HepG2 (cell line): ENCODE measurements around the gene EXOC7. TPM values are rescaled to one million over a fixed set of nuclear protein-coding genes. Genes with fewer than 3 reads are reported as not detected.

Source experiments
- CAMTA2 ChIP-seq: sonication (generic); formaldehyde crosslinking; IDR thresholded peaks from 2 replicates; pipeline ENCODE4 v1.4.0; 2020; ENCODE audit warnings: mild to moderate bottlenecking, missing genetic modification reagents, borderline replicate concordance
- CHD2 ChIP-seq: IDR thresholded peaks from 2 replicates; pipeline ENCODE4 v1.6.1; 2011; ENCODE audit warnings: low read depth, low read length, improper control_type of control experiment
- ERF ChIP-seq: IDR thresholded peaks from 2 replicates; pipeline ENCODE4 v1.6.1; 2018; ENCODE audit warnings: missing biosample characterization, missing genetic modification reagents
- KLF16 ChIP-seq, 2 experiments: sonication (generic) in 1 of 2; formaldehyde crosslinking in 1 of 2; IDR thresholded peaks; 2 replicates each; pipeline versions ENCODE4 v1.6.1 to v1.8.0; 2016 to 2023; ENCODE audit warnings: missing genetic modification reagents in 2 of 2, missing compliant biosample characterization in 1 of 2
- NR1H2 ChIP-seq: sonication (generic); formaldehyde crosslinking; IDR thresholded peaks from 2 replicates; pipeline ENCODE4 v1.8.1; 2022; ENCODE audit warnings: low read depth, missing genetic modification reagents, borderline replicate concordance
- RBM39 ChIP-seq: fragments of 200-400 bp; formaldehyde crosslinking; IDR thresholded peaks from one replicate; pipeline ENCODE4 v1.6.1; 2018; ENCODE audit warnings: antibody characterized with exemption, mild to moderate bottlenecking, low read depth, low read length; ENCODE audit not compliant: poor library complexity, severe bottlenecking
- ZNF30 ChIP-seq: sonication (generic); formaldehyde crosslinking; IDR thresholded peaks from 2 replicates; pipeline ENCODE4 v1.5.0; 2020; ENCODE audit warnings: mild to moderate bottlenecking, missing genetic modification reagents
- ZNF549 ChIP-seq: sonication (generic); formaldehyde crosslinking; IDR thresholded peaks from 2 replicates; pipeline ENCODE4 v1.5.0; 2020; ENCODE audit warnings: missing genetic modification reagents
- ZNF557 ChIP-seq: sonication (generic); formaldehyde crosslinking; IDR thresholded peaks from 2 replicates; pipeline ENCODE4 v1.4.0; 2020; ENCODE audit warnings: missing genetic modification reagents
- ZNF572 ChIP-seq: sonication (generic); formaldehyde crosslinking; IDR thresholded peaks from 2 replicates; pipeline ENCODE4 v1.5.1; 2020; ENCODE audit warnings: mild to moderate bottlenecking, missing genetic modification reagents
- ZNF839 ChIP-seq: sonication (generic); formaldehyde crosslinking; IDR thresholded peaks from 2 replicates; pipeline ENCODE4 v1.4.0; 2020; ENCODE audit warnings: missing genetic modification reagents, mild to moderate bottlenecking, borderline replicate concordance
- ZSCAN31 ChIP-seq: sonication (generic); formaldehyde crosslinking; IDR thresholded peaks from 2 replicates; pipeline ENCODE4 v1.5.0; 2020; ENCODE audit warnings: low read depth, mild to moderate bottlenecking, missing genetic modification reagents
- polyA plus RNA-seq, 8 experiments: library from polyadenylated mRNA; depleted of rRNA in 3 of 8; stranded (reverse) in 7 of 8; unstranded in 1 of 8; fragments of >200 nt; fragmentation: Illumina TruSeq in 4 of 8; extraction: Trizol in 4 of 8; gene quantifications; 2 replicates each; pipeline versions ENCODE4 v1.2.1 to v1.2.3, GENCODE V29; 2011 to 2016; ENCODE audit warnings: low read depth in 4 of 8, missing spikeins in 1 of 8, mixed read lengths in 1 of 8; ENCODE audit not compliant: insufficient read depth in 1 of 8
- total RNA-seq, 5 experiments: library from RNA; depleted of rRNA; stranded (reverse); fragments of >200 nt; fragmentation: Illumina TruSeq; extraction: Trizol; gene quantifications; 2 replicates each; pipeline ENCODE4 v1.2.3, GENCODE V29; 2016; ENCODE audit warnings: low read depth in 1 of 5
- TF ChIP-seq, protein P1 (sequence below): sonication (generic); formaldehyde crosslinking; IDR thresholded peaks from 2 replicates; pipeline ENCODE4 v1.5.0; 2020; ENCODE audit warnings: missing genetic modification reagents, mild to moderate bottlenecking, borderline replicate concordance
- TF ChIP-seq, protein P2 (sequence below): sonication (generic); formaldehyde crosslinking; IDR thresholded peaks from 2 replicates; pipeline ENCODE4 v1.5.0; 2020; ENCODE audit warnings: missing genetic modification reagents
- TF ChIP-seq, protein P3 (sequence below): sonication (generic); formaldehyde crosslinking; IDR thresholded peaks from 2 replicates; pipeline ENCODE4 v1.4.0; 2020; ENCODE audit warnings: mild to moderate bottlenecking, missing genetic modification reagents
- TF ChIP-seq, protein P4 (sequence below): sonication (generic); formaldehyde crosslinking; IDR thresholded peaks from 2 replicates; pipeline ENCODE4 v1.5.0; 2020; ENCODE audit warnings: mild to moderate bottlenecking, missing genetic modification reagents, borderline replicate concordance

The EXOC7 gene
- total and polyA plus RNA-seq, 2 of the 13 experiments (the other 11 are each of a cell fraction or from before 2014, with no cell fraction given), result 86.9 to 116 TPM

- TF ChIP-seq, protein P1, sequence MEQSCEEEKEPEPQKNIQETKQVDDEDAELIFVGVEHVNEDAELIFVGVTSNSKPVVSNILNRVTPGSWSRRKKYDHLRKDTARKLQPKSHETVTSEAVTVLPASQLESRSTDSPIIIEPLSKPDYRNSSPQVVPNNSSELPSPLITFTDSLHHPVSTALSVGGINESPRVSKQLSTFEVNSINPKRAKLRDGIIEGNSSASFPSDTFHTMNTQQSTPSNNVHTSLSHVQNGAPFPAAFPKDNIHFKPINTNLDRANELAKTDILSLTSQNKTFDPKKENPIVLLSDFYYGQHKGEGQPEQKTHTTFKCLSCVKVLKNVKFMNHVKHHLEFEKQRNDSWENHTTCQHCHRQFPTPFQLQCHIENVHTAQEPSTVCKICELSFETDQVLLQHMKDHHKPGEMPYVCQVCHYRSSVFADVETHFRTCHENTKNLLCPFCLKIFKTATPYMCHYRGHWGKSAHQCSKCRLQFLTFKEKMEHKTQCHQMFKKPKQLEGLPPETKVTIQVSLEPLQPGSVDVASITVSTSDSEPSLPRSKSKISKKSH (CRISPR knock-in tag), result no peak
- TF ChIP-seq ZSCAN31, result 0 out of 2 replicates have a peak, but pooled peaks have one; percentile 58
- no peak for TF ChIP-seq ZNF549 (CRISPR knock-in tag)
- TF ChIP-seq ERF (CRISPR knock-in tag), result no peak
- TF ChIP-seq, protein P2, sequence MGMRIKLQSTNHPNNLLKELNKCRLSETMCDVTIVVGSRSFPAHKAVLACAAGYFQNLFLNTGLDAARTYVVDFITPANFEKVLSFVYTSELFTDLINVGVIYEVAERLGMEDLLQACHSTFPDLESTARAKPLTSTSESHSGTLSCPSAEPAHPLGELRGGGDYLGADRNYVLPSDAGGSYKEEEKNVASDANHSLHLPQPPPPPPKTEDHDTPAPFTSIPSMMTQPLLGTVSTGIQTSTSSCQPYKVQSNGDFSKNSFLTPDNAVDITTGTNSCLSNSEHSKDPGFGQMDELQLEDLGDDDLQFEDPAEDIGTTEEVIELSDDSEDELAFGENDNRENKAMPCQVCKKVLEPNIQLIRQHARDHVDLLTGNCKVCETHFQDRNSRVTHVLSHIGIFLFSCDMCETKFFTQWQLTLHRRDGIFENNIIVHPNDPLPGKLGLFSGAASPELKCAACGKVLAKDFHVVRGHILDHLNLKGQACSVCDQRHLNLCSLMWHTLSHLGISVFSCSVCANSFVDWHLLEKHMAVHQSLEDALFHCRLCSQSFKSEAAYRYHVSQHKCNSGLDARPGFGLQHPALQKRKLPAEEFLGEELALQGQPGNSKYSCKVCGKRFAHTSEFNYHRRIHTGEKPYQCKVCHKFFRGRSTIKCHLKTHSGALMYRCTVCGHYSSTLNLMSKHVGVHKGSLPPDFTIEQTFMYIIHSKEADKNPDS (CRISPR knock-in tag), result no peak
- TF ChIP-seq CAMTA2 (CRISPR knock-in tag), result no peak
- no peak for TF ChIP-seq ZNF30 (CRISPR knock-in tag)
- TF ChIP-seq ZNF839 (CRISPR knock-in tag), result no peak
- no peak for TF ChIP-seq RBM39
- no peak for TF ChIP-seq CHD2
- no peak for TF ChIP-seq NR1H2 (CRISPR knock-in tag)
- peak; percentile 72; the same call in 1 of the 2 replicates for TF ChIP-seq ZNF572 (CRISPR knock-in tag)
- TF ChIP-seq KLF16 (CRISPR knock-in tag; IDR thresholded peaks at IDR 0.05), result 0 out of 4 replicates have a peak, but pooled peaks of 1 of the 2 experiments have one; percentile 8
- TF ChIP-seq, protein P3, sequence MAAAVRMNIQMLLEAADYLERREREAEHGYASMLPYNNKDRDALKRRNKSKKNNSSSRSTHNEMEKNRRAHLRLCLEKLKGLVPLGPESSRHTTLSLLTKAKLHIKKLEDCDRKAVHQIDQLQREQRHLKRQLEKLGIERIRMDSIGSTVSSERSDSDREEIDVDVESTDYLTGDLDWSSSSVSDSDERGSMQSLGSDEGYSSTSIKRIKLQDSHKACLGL (CRISPR knock-in tag), result no peak
- TF ChIP-seq, protein P4, sequence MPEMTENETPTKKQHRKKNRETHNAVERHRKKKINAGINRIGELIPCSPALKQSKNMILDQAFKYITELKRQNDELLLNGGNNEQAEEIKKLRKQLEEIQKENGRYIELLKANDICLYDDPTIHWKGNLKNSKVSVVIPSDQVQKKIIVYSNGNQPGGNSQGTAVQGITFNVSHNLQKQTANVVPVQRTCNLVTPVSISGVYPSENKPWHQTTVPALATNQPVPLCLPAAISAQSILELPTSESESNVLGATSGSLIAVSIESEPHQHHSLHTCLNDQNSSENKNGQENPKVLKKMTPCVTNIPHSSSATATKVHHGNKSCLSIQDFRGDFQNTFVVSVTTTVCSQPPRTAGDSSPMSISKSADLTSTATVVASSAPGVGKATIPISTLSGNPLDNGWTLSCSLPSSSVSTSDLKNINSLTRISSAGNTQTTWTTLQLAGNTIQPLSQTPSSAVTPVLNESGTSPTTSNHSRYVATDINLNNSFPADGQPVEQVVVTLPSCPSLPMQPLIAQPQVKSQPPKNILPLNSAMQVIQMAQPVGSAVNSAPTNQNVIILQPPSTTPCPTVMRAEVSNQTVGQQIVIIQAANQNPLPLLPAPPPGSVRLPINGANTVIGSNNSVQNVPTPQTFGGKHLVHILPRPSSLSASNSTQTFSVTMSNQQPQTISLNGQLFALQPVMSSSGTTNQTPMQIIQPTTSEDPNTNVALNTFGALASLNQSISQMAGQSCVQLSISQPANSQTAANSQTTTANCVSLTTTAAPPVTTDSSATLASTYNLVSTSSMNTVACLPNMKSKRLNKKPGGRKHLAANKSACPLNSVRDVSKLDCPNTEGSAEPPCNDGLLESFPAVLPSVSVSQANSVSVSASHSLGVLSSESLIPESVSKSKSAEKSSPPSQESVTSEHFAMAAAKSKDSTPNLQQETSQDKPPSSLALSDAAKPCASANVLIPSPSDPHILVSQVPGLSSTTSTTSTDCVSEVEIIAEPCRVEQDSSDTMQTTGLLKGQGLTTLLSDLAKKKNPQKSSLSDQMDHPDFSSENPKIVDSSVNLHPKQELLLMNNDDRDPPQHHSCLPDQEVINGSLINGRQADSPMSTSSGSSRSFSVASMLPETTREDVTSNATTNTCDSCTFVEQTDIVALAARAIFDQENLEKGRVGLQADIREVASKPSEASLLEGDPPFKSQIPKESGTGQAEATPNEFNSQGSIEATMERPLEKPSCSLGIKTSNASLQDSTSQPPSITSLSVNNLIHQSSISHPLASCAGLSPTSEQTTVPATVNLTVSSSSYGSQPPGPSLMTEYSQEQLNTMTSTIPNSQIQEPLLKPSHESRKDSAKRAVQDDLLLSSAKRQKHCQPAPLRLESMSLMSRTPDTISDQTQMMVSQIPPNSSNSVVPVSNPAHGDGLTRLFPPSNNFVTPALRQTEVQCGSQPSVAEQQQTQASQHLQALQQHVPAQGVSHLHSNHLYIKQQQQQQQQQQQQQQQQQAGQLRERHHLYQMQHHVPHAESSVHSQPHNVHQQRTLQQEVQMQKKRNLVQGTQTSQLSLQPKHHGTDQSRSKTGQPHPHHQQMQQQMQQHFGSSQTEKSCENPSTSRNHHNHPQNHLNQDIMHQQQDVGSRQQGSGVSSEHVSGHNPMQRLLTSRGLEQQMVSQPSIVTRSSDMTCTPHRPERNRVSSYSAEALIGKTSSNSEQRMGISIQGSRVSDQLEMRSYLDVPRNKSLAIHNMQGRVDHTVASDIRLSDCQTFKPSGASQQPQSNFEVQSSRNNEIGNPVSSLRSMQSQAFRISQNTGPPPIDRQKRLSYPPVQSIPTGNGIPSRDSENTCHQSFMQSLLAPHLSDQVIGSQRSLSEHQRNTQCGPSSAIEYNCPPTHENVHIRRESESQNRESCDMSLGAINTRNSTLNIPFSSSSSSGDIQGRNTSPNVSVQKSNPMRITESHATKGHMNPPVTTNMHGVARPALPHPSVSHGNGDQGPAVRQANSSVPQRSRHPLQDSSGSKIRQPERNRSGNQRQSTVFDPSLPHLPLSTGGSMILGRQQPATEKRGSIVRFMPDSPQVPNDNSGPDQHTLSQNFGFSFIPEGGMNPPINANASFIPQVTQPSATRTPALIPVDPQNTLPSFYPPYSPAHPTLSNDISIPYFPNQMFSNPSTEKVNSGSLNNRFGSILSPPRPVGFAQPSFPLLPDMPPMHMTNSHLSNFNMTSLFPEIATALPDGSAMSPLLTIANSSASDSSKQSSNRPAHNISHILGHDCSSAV (CRISPR knock-in tag), result no peak
- TF ChIP-seq ZNF557 (CRISPR knock-in tag), result no peak
These were observed 28.3 kb upstream of the EXOC7 start (continued) for GRCh38 chr17:76131692-76132573.
